OCI-LY7 (cell line): Measurements from ENCODE around the gene RIMS4.

Experiments used
- CTCF ChIP-seq: fragments of 200-600 bp; sonication (generic); conservative IDR thresholded peaks from 2 replicates; pipeline ENCODE4 v1.5.1; 2014; ENCODE audit warnings: mild to moderate bottlenecking, antibody characterized with exemption, low read length, moderate library complexity, mixed read lengths
- EZH2phosphoT487 ChIP-seq: fragments of 200-600 bp; sonication (generic); IDR thresholded peaks from 2 replicates; pipeline ENCODE4 v1.6.1; 2018; ENCODE audit warnings: low read depth, borderline replicate concordance, mild to moderate bottlenecking, mixed run types, antibody characterized with exemption, low read length, moderate library complexity, mixed read lengths

- TF ChIP-seq CTCF: no peak
- TF ChIP-seq EZH2phosphoT487: no peak
Measured at GRCh38 chr20:44837946-44838345, 27.6 kb upstream of the RIMS4 start.
